Measurements from ENCODE around the gene FAM174B.

- no peak for TF ChIP-seq POLR2A (IDR thresholded peaks at IDR 0.05)
- no peak for TF ChIP-seq EP300 (IDR thresholded peaks at IDR 0.05)
These were observed 56.1 kb downstream of the FAM174B start for GRCh38 chr15:92599394-92599970.

Measured in ovary (tissue), 1 donor.